GM21381 (cell line): ENCODE data around the gene RAI1.

Experiments
- ATAC-seq: cut with Tn5 transposase; IDR thresholded peaks from one replicate; pipeline ENCODE4 v1.9.1; 2021; ENCODE audit warnings: mild to moderate bottlenecking, moderate library complexity; ENCODE audit not compliant: unreplicated experiment

Gene RAI1

DNA sequence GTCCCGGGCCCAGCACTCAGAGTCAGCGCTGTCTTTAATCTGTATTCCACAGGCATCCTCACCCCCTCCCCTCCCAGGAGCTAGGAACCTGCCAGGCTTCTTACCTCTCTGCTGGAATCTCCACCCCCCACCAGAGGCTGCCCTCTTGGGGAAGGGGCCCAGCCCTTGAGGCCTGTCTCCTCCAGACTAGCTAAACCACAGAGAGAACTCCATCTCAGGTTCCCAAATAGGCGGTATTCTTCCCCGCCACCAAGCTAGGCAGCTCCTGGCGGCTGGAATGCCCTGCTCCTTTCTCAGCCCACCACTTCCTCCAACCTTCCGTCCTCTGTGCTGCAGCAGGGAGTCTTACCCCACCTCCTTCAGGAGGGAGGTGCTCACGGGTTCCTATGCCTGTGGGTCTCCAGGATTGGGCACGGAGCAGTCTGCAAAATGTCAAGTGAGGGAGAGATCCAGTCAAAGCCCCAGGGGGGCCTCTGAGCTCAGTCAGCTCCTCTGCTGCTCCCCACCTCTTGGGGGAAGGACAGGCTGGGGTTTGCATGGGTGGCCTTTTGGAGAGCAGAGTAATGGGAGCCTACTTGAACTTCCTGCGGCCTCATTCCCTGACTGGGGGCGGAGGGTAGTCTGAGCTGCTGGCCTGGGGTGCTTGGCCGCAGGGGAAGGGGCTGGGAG is 99.8 kb downstream of the RAI1 start:
- ATAC-seq, result no peak

DNA sequence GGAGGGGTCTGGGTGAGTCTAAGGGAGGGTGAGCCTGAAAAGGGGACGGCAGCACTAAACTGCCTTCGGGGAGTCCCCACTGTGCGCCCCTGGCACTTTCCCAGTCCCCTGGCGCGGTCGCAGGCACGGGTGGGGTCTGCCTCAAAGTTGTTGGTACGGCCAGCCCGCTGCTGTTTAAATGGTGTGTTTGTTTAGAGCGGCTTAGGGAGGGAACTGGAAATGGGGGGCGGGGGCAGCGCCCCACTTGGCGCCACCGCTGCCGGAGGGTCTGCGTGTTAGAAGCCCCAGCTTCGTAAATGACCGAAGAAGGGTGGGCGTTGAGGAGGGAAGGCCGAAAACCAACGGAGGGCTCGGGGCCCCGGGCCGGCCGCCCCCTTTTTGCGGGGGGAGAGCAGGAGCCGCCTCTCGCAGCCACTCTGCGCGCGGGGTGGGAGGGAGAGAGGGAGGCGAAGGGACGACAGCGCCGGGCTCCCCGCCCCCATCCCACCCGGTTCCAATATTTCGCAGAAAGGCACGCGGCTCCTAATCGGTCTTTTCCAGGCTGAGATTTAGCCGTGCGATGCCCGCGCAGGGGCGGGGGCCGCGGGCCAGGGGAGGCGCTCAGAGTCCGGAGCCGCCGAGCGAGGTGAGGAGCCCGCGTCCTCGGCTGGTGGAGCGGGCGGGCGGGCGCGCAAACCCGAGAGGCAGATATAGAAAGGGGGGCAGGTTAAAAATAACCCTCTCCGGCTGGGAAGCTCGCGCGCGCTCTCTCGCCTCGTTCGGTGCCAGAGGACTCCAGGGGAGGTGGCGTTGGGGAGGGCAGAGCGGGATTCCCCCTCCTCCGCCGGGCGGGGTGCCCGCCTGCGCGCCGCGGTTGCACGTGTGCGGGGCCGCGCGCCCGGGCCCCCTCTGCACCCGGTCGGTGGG is 100.6 kb downstream of the RAI1 start:
- ATAC-seq, result no peak

DNA sequence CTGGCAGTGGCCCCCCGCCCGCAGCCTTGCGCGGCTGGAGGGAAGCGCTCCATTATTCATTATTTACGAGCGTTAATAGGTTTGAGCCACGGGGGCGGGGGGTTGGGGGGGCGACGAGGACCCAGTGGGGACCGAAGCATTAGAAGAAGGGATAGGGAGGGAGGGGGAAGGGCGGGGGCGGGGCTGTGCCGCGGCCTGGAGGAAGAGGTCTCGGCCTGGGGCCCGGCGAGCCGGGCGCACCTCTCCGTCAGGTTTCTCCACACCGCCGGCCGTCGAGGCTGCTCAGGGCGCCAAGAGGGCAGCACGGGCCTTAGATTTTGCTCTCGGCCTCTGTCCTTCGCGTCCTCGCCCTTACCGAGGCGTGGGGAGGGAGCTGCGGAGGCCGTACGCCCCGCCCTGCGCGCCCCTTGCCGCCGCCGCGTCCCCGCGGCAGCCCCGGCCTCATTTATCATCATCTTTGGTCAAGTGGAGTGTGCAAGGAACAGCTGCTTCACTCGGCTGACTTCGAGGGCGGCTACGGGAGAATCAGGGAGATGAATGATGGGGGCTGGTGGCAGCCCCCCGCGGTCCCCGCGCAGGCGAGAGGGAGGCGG is 101.4 kb downstream of the RAI1 start:
- ATAC-seq, result peak; percentile 8

DNA sequence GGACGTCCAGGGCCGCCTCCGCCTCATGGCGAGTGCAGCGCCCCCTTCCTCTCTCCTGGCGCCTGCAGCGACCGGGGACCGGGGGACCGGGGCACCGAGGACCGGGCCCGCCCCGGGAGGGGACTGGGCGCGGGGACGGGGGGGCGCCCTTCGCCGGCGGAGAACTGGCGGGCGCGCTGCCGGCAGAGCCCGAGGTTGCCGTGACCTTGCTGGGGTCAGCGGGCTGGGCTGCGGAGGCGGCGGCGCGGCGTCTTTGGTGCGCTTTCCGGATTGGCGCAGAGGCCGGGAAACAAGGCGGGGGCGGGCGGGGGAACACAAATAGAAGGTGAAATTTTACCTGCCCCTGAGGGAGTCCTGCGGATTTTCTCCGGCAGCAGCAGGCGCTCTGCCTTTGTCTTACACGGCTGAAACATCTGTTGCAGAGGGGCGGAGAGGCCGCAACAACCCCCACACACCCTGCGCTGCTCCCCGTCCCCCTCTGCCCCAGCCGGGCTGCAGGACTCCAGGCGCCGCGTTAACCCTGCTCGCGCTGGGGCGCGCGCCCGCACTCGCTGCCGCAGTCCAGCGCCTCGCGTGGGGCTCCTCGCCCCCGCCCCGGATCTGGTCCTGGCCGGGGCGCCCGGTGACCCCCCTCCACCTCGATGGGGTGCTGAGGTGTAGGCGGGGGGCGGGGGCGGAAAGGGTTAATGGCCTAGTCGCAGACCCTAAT is 102.0 kb downstream of the RAI1 start:
- ATAC-seq, result peak; percentile 39

DNA sequence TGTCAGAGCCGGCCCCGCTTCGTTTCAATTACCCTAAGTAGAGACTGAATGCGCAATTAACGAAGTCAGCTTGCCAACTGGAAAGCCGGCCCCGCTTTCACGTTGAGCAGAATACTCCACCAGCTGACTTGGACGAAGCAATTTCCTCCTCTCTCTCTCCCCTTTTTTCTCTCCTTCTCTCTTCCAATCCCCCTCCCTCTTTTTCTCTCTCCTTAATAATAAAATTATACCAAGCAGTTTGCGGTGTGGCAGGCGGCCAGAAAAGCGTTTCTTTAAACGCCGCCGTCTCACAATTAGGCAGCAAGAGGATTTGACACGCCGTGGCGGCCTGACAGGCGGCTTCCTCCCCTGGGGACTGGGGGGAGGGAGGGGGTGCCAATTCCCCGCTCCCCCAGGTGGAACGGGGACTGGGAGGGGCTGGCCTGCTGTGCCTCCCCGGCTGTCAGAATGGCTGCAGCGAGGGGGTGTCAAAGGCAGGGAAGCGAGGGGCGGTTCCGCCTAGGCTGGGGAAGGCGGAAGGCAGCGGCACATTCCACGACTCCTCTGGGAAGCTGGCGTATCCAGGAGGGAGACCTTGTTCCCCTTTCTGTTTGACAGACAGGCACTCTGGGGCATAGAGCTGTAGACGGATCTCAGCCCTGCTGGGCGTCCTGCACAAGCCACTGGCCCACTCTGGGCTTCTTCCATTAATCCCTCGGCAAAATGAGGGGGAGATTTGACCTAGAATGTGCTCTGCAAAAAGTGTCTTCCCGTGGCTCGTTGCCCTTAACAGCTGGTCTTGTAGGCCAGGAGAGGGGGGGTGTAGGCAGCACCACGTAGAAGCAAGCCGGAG is 102.8 kb downstream of the RAI1 start:
- no peak for ATAC-seq

DNA sequence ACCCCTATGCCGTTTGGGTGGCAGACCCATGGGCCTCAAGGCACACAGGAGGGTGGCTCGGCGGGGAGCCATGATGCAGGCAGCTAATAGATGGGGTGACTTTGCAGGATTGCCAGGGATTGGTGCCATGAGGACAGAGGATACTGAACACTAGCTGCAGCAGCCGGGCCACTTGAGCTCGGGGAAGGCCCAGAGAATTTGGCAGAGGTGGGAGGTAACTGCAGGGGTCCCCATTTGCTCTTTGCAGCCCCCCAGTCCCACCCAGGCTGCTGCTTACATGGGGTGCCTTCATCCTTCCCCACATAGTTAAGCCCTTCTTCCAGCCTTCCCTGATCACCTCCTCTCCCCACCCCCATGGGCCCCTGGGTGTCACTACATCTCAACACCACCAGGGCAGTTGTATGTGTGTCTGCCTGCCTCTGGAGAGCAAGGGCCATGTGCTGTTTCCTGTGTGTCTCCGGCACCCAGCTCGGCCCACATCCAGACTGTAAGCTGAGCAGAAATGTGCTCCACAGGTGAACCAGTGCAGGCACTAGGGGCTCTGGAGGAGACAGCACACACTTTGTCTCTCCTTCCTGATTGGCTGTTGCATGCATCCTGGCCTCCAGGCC is 103.5 kb downstream of the RAI1 start:
- ATAC-seq, result no peak

DNA sequence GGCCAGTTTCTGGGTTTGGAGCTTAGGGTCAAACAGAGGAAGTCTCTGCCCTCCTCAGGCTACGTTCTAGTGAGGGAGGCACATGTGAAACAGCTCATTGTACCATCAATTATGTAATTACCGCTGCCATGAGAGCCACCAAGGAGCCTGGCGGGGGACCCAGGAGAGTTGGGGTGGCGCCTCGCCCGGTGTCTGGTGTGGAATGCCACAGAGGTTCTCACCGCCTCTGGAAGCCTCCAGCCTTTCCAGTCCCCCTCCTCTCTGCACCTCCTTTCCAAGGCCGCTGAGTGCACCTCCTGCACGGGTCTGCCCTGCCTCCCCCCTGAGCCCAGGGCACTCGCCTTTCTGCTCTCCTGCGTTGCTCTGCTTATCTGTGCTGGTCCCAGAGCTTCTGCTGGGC is 104.1 kb downstream of the RAI1 start:
- no peak for ATAC-seq

DNA sequence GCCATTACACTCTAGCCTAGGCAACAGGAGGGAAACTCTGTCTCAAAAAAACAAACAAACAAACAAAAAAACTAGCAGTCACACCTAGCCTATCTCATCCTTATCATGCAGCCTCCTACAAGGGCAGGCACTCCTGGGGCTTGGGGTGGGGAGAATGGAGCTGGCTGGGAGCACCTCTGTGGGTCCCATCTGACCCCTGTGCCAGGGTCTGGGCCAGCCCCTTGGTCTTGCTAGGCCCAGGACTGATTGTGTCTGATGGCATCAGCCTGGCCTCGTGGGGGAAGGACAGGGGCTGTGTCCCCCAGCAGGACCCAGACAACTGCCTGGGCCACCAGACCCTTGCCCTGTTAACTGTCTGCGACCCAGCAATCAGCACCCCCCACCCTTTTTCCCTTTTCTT is 105.7 kb downstream of the RAI1 start:
- ATAC-seq, result no peak

DNA sequence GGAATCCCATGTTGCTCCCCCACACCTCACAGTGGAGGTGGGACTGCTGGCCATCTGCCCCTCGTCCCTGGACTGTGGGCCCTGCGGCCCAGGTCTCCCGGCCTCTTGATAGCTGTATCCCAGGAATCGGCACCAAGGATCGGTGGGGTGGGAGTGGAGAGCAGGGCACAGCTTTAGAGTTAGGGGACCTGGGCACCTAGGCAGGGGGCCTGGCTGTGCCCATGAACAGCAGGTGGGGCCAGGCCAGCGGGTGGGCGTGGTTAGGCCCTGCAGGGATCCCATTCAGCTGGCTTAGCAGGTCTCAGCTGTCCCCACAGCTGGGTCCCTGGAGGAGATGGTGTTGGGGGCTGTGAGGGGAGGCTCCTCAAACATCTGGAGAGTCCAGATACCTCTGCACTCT is 106.3 kb downstream of the RAI1 start:
- ATAC-seq, result no peak

DNA sequence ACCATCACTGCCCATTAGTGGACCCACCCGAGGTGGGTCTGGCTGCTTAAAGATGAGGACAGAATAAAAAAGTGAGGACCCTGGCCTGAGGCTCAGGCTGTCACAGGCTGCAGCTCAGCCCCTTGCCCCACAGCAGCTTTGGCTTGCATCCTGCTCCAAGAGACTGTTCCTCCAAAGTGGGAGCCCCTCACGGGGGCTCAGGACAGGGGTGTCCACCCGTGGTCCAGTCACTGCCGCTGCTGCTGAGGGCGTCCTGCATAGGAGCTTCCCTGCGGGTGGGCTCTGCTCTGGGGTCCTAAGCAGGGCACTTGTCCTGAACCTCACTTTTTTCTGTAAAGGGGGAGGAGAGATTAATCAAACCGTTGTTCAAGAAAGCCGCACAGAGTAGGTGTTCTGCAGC is 107.7 kb downstream of the RAI1 start:
- no peak for ATAC-seq

DNA sequence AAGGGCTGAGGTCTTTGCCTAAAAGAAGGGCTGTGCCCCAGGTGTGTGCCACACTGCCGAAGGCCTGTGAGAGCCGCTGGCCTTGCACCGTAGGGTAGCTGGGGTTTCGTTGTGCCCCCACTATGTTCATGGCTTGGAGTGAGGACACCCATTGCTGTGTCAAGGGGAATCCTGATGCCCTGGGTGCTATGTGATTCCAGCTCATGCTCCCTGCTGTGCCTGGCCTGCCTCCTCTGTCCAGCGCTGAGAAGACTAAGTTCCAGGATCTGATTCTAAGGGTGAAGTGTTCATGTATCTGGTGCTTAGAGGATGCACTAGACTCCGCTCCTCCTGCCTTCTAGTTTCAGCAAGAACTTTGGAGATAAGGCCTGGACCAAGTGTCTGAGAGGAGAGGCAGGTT is 108.2 kb downstream of the RAI1 start:
- ATAC-seq, result no peak

DNA sequence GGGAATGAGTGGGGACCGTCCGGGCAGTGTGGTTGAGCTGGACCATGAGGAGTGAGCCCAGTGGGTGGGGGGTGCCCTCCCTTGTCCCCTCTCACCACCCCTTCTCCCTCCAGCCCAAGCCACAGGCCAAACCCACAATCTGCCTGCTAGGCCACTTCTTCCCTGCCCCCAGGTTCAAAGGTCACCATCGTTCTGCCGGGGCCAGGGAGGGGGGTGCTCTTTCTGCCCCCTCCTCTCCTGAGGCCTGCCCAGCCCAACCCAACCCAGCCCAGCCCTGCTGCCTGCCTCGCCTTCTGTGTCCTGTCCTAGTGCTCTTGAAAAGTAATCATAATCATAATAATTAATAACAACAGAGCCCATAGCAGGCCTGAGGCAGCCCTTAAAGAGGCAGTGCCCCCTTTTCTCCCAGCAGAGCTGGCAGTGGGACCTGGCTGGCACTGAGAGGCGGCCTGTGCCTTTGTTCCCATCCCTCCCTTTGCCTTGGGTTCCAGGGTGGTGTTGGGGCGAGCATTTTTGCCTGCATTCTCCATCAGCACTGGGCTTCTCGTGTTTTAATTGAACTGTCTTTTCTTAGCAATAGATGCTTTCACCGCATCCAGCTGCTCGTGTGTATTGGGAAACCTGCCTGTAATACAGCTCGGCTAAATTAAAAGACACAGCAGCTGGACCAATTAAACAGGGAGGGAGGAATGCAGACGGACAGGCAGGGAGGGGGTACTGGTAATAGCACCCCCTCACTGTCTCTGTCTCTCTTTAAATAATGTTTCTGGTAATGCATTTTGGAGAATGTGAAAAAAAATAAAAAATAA is 108.8 kb downstream of the RAI1 start:
- no peak for ATAC-seq

DNA sequence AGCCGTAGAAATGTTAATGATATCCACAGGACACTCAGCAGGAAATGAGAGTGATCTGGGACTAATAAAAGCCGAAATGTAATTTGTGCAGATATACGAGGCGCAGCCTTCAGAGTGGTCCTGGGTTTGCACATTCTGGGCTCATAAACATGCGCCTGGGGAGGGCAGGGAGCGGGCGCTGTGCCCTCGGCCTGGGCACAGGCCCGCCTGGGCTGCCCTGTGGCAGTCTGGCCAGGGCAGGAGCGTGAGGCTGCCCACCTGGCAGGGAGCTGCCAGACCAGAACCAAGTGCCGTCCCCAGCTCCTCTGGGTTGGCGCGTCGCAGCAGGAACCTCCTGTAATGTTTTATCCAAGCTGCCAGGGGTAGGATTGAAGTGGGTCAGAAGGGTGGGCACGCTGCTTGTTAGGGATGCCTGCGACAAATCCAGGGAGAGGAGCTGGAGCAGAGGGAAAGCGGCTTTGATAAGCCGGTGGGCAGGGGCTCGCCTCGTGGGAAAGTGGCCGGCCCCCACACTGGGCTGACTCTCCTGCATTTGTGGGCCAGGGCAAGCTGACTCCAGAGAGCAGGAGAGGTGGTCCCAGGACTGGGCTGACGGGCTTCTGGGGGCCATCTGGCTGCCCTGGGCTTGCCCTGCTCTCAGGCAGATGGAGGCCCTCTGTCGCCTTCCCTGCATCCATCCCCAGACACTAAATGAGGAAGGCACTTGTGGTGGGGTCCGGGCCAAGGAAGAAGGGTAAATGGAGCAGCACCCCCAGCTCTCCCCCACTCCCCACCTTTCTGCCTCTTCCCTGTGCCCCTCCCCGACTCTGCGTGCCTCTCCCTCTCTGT is 109.6 kb downstream of the RAI1 start:
- no peak for ATAC-seq

DNA sequence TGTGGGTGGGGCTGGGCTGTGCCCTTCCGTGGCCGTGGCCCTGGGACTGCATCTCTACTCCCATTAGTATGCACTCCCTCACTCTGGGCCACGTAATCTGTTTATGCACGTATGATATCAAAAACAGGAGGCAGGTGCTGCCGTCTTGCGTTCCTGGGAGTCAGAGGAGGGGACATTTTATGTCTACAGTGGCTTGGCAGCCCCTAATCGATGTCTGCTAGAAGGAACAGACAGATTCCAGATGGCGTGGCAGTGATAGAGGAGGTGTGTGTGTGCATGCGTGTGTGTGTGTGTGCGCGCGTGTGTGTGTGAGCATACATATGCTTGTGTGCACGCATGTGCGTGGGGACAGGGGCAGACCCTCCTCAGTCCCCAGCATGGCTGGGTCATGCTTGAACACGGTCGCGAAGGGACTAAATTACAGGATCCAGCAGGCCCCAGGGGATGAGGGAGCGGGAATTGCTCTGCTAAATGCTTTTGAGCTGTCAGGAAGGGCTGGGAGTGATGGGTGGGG is 110.8 kb downstream of the RAI1 start:
- ATAC-seq, result no peak

DNA sequence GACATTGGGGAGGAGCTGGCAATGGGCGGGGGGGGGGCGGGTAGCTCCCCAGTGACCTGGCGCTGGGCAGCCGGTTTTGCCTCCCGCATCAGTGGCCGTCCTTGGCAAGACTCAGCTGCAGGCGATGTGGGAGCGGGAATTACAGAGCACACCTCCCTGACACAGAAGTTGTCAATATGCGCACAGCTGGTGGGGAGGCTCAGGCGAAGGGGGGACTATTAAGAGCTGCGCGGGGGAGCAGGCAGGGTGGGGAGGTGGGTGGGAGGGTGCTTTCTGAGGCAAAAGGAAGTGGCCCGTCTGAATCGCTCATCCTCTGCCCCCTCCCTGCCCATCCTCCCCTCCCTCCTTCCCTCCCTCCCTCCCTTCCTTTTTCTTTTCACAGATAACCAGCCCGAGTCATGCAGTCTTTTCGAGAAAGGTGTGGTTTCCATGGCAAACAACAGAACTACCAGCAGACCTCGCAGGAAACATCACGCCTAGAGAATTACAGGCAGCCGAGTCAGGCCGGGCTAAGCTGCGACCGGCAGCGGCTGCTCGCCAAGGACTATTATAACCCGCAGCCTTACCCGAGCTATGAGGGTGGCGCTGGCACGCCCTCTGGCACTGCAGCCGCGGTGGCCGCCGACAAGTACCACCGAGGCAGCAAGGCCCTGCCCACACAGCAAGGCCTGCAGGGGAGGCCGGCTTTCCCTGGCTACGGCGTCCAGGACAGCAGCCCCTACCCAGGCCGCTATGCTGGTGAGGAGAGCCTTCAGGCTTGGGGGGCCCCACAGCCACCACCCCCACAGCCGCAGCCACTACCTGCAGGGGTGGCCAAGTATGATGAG is 111.5 kb downstream of the RAI1 start:
- ATAC-seq, result no peak

DNA sequence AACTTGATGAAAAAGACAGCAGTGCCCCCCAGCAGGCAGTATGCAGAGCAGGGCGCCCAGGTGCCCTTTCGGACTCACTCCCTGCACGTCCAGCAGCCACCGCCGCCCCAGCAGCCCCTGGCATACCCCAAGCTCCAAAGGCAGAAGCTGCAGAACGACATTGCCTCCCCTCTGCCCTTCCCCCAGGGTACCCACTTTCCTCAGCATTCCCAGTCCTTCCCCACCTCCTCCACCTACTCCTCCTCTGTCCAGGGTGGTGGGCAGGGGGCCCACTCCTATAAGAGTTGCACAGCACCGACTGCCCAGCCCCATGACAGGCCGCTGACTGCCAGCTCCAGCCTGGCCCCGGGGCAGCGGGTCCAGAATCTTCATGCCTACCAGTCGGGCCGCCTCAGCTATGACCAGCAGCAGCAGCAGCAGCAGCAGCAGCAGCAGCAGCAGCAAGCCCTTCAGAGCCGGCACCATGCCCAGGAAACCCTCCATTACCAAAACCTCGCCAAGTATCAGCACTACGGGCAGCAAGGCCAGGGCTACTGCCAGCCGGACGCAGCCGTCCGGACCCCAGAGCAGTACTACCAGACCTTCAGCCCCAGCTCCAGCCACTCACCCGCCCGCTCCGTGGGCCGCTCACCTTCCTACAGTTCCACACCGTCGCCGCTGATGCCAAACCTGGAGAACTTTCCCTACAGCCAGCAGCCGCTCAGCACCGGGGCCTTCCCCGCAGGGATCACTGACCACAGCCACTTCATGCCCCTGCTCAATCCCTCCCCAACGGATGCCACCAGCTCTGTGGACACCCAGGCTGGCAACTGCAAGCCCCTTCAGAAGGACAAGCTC is 112.3 kb downstream of the RAI1 start:
- ATAC-seq, result no peak
